Activated effector memory CD4-positive, alpha-beta T cell treated with Interleukin-2 at 50 U/mL for 16 hours (primary cell): ENCODE results near the gene EEF2K.
"Not testable (repeated sequence)": the region's sequence is repeated elsewhere in the genome, so short reads cannot be mapped to it uniquely, and the experiment has no call there.

Experiments
- DNase-seq: peaks from one replicate; pipeline ENCODE4 v3.0.0-alpha.2; 2020

The EEF2K gene

DNA sequence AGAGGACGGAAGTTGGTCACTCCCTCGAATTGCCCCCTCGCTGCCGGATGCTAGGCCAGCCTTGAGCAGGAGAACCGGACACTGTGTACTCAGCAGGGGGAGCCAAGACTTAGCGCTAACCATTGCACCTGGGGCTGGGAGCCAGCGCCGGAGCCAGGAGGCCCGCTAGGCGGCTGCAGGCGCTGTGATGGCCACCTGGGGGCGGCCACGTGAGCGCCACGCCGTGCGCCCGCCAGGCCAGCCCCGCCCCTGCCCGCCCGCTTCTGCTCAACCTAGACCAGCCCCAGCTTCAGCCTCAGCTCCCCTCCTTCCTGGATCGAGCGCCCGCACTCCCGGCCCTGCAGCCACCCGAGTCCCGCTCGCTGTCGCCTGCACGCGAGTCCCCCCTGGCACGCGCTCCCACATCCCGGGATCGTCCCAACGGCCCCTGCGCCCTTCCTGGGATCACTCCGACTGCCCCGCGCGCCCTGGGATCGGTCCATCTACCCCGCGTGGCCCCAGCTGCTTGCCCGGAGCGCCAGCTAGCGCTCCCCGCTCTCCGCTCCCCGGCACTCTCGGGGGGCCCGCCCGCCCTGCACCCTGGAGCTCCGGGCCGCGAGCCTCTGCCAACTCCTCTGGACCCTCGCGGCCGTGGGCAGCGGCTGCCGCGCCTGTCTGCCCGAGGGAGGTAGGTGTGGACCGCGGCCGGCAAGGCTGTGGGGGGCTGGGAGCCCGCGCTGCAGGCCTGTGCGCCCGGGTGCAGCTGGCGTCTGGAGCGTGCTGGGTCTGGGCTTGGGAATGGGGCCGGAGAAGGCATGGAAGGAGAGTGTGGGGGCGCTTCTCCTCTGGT is at the start of gene EEF2K:
TSS of gene EEF2K (plus strand) at position 266 of the 829 bp plus-strand sequence. CDS start 19,452 bp downstream, outside the sequence.
- DNase-seq = peak; percentile 75

DNA sequence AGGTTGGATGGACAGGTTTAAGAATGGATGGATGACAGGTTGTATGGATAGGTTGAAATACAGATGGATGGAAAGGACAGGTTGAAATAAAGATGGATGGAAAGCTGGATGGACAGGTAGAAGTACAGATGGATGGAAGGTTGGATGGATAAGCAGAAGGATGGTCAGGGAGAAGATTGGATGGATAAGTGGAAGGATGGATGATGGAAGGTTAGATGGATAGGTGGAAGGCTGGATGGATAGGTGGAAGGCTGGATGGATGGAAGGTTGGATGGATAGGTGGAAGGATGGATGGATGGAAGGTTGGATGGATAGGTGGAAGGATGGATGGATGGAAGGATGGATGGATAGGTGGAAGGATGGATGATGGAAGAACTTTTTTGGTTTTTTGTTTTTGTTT is 44.7 kb upstream of the EEF2K start:
- DNase-seq = no peak

DNA sequence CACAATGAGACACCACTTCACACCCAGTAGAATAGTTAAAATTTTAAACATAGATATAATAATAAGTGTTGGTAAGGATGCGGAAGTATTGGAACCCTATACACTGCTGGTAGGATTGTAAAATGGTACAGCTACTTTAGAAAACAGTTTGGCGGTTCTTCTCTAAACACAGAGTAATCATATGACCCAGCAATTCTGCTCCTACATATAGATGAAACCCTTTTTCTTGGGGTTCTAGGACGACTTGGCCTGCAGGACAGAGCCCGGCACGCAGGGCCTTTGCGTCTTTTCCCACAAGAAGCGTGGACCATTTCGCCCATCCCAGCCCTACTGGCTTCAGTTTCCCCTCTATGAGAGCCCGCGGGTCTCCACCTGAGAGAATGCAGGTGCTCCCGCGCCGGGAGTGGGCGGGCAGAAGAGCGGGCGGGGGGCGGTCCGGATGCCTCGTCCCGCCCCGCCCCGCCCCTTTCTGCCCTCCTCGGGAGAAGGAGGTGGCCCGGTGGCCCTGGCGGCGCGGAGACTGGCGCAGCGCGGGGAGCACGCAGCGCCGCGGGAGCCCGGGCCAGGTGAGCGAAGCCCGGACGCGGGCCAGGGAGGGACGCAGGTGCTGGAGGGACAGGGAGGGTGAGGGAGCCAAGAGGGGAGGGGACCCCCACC is 44.0 kb upstream of the EEF2K start, which contains the start of gene SDR42E2:
TSS of gene SDR42E2 (plus strand) at position 508 of the 657 bp plus-strand sequence. CDS start 3,077 bp downstream, outside the sequence.
- peak; percentile 27 for DNase-seq

DNA sequence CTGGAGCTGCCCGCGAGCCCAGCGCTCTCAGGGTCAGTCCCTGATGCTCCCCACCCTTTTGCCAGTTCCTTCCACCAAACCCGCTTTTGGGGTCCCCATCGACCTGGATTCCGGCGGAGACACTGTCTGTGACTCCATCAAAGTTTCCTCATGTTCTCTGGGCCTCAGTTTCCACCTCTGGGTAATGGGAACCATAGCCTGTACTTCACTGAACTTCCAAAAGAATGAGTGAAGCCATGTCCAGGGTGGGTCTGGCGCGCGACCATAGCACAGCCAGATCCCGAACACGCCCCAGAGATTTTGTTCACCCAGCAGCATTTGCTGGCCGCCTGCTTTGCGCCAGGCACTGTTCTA is 43.4 kb upstream of the EEF2K start:
- no peak for DNase-seq

DNA sequence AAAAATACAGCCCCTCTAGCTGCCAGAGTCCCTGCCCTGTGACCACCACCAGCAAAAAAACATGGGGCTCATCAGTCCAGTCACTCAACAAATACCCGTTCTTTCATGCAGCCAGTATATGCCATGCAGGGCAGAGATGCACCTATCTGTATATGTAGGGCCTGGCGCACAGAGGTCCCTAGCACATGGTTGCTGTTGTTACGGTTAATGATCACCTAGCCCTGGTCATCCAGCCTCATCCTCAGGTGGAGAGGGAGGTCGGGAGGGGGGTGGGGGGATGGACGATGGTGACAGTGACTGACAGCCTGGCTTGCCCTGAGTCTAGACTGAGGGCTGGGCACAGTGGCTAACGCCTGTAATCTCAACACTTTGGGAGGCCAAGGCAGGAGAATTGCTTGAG is 42.3 kb upstream of the EEF2K start:
- DNase-seq = no peak

DNA sequence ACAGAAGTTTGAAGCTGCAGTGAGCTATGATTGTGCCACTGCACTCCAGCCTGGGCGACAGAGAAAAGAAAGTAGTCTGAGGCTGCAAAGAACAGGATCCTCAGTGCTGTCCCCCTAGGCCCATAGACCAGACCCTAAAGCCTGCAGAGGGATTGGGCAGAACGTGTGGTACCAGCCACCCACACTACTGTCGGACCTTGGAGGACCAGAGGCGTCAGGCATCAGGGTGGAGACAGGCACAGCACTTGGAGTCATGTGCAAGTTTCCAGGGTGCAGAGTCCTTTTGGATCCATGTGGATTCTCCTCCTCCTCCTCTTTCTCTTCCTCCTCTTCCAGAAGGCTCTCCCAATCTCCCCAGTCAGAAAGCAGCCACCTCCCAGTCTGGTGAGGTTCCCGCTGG is 41.6 kb upstream of the EEF2K start:
- no peak for DNase-seq

DNA sequence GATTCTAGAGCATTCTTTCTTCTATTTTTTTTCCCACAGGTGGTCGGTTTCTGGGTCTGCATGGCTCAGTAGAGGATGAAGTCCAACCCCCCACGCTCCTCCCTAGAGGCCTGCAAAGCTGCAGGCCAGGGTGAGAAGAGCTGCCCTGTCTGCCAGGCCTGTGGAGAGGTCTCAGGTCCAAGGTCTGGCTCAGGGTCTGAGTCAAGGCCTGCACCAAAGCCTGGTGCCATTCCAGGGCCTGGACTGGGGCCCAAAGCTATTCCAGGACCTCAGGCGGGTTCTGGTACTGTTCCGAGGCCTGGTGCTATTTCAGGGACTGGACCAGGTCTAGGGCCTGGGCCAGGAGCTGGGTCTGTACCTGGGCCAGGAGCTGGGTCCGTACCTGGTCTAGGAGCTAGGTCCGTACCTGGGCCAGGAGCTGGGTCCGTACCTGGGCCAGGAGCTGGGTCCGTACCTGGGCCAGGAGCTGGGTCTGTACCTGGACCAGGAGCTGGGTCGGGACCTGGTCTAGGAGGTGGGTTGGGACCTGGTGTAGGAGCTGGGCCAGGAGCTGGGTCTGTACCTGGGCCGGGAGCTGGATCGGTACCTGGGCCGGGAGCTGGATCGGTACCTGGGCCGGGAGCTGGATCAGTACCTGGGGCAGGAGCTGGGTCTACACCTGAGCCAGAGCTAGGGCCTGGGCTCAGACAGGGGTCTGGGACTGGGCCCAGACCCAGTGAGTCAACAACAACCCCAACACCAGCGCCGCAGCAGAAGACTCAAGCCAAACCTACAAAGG is 40.4 kb upstream of the EEF2K start:
- no peak for DNase-seq

DNA sequence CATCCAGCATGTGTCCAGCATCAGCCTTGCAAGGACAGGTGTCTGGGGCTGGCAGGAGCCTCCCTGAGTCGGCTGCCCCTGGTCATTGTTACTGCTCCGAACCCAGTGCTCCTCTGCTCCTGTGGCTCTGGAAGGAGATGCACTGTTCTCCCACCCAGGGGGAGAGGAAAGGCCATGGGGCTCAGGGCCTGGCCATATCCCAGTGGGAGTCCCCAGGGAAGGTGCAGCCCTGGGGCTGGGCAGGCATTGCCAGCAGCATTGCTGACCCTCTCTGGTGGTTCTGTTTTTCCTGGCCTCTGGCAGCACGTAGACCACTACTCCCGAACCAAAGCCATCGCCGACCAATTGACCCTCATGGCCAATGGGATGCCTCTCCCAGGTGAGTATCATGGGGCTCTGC is 34.1 kb upstream of the EEF2K start:
- no peak for DNase-seq

DNA sequence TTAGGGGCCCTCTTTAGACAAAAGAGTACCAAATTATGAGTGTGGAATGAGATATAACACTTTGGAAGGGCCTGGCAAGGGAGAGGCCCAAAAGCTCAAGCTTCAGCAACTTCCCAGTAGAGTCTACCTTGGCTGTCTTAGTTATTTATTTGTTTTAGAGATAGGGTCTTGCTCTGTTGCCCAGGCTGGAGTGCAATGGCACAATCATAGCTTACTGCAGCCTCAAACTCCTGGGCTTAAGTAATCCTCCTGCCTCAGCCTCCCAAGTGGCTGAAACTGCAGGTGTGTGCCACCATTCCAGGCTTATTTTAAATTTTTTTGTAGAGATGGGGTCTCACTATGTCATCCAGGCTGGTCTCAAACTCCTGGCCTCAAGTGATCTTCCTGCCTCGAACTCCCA is 33.4 kb upstream of the EEF2K start:
- DNase-seq = not testable (repeated sequence)

DNA sequence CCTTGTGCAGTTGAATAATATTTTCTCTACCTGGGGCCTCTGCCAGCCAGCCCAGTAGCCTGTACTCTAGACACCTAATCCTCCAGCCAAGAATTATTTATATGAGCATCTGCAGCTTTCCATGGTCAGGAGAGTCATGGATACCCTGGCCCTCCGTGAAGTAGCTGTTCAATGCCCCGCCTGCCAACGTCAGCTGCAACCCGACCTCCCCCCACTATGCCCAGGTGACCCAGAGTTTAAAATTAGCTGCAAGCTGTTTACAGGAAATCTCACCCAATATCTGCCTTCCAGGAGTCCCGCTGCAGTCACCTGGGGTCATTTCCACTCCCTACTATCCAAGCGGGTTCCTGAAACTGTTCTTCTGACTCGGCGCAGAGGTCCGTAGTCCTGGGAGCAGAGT is 31.4 kb upstream of the EEF2K start:
- no peak for DNase-seq

DNA sequence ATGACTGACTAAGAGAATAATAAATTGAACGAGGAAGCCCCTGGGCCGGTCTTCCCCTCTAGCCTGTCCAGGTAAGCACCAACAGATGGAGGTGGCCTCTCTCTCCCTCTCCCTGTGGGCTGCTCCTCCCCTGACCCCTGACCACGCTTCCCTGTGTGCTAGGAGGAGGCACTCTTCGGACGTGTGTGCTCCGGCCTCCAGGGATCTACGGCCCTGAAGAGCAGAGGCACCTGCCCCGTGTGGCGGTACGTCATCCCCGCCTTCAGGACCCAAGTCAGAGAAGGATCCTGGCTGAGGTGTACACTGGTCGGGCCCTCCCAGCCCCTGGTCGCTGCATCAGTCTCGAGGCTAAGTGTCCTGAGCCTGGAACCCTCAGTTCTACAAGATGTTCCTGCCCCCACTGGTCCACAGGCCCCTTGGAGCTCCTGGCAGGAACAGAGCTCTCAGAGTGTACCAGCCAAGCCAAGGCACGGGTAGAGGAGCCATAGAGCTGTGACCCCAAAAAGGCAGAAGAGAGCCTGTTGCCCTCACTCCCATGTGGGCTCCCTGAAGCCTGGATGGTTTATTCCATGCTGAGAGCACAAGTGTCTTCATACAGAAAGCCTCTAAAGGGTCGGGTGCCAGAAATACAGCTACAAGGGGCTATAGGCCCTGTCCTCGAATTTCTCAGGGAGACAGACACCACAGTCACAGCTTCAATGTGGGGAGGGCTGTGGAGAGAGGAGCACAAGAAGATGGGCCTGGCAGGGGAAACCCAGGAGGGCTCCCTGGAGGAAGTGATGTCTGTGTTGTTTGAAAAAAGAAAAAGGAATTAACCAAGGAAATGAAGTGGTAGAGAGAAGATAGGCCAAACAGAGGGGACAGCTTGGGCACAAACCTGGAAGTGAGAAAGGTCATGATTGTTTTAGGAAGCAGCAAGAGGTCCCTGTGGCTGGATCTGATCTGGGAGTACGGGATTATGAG is 27.8 kb upstream of the EEF2K start:
- DNase-seq = no peak

DNA sequence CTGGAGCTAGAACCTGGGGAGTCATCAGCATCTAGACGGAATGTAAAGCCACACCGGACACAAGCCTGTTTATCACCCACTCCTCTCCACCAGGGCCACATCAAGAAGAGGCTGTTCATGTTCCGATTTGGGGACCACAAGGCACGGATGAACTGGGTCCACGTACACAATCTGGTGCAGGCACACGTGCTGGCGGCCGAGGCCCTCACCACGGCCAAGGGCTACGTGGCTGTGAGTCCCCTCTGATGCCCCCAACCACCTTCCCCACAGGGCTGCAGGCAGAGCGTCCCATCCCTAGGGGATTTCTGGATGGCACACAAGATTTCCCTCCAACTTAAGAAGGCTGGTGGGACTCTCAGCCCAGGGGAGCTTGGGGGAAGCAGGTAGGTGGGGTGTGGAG is 24.7 kb upstream of the EEF2K start:
- no peak for DNase-seq

DNA sequence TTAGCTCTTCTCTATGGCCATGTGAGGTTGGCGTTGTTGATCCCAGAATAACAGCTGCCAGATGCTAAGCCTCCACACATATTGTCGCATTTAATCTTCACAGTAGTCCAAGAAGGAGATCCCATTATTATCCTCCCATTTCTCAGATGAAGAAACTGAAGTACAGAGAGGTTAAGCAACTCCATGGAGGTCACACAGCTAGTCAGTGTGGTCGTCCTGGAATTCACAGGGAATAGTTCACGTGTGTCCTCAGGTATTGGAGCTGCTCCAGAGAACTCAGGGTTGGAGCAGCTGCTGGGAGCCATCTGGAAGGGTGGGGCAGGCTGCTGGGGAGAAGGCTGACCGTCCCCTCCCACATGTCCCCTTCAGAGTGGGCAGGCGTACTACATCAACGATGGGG is 24.2 kb upstream of the EEF2K start:
- DNase-seq = no peak

DNA sequence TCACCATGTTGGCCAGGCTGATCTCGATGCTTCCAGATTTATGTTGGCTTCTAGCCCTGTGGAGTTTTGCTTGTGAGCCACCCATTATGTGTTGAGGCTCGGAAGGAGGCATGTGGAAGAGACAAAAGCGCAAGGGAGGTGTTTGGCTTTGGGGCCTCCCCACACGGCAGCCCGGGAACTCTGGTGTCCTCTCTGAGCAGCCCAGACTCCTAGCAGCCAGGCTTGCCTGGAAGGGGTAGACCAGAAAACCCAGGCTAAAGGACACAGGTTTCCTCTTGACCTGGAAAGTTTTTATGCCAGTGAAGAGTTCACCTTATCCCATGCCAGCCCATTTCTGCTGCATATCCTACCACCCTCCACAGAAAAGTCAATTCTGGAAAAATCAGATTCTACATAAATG is 22.7 kb upstream of the EEF2K start:
- no peak for DNase-seq

DNA sequence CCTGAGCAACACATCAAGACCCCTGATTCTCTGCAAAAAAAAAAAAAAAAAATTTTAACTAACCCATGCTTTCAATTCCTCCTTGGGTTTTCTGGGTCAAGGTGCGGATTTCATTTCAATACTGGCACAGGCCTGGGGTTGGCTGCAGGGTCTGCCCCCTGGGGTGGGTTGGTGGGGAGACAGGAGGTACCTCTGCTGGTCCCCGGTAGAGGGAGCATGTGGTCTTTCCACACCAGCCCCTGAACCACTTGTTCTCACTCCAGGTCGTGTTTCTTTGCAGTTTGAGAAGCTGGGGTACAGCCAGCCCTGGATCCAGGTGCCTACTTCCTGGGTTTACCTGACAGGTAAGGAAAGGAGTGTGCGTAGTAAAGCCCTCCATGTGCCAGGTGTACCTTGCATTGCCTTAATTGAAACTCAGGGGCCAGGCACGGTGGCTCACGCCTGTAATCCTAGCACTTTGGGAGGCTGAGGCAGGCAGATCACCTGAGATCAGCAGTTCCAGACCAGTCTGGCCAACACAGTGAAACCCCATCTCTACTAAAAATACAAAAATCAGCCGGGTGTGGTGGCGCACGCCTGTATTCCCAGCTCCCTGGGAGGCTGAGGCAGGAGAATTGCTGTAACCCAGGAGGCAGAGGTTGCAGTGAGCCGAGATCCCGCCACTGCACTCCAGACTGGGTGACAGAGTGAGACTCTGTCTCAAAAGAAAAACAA is 22.0 kb upstream of the EEF2K start:
- DNase-seq = no peak

DNA sequence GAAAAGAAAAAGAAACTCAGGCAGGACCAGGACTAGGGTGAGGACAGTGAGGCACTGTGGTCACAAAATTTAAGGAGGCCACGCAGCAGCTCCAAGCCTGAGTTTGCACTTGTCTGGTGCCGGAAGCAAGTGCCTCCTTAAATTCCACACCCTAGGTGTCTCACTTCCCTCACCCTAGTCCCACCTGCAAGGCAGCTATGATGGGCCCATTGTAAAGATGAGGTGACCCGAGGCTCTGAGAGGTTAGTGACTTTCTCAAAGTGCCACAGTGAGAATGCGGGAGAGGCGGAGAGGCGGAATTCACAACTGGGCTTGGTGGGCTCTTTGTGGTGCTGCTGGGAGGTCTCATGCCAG is 21.5 kb upstream of the EEF2K start:
- DNase-seq = no peak

DNA sequence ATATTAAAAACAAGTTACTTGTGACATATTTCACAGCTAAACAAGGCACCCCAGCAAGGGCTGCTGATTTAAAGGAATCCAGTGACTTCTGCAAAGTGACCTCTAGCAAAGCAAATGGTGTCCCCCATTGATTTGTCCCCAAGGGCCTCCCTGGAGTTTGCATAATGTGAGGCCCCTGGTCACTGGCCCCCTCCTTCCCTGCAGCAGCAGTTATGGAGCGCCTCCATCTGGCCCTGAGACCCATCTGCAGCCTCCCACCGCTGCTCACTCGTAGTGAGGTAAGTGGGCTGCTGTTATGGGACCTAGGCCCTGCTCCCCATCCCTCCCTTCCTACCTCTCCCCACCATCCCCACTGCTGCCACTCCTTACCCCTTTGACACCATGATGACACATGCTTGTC is 19.6 kb upstream of the EEF2K start:
- no peak for DNase-seq

DNA sequence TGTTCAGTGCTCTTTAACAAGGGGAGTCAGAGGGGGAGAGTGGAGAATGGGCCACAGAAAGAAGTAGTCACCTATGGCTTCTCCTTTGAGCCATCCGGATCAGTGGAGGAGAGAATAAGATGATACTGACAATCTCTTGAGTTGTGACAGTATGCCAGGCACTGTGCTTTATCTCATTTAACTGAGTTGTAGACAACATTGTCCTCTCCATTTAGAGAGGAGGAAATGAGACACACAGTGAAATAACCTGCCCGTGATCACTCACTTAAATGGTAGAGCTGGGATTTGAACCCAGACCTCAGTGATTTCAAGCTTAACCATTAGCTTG is 17.8 kb upstream of the EEF2K start:
- no peak for DNase-seq

DNA sequence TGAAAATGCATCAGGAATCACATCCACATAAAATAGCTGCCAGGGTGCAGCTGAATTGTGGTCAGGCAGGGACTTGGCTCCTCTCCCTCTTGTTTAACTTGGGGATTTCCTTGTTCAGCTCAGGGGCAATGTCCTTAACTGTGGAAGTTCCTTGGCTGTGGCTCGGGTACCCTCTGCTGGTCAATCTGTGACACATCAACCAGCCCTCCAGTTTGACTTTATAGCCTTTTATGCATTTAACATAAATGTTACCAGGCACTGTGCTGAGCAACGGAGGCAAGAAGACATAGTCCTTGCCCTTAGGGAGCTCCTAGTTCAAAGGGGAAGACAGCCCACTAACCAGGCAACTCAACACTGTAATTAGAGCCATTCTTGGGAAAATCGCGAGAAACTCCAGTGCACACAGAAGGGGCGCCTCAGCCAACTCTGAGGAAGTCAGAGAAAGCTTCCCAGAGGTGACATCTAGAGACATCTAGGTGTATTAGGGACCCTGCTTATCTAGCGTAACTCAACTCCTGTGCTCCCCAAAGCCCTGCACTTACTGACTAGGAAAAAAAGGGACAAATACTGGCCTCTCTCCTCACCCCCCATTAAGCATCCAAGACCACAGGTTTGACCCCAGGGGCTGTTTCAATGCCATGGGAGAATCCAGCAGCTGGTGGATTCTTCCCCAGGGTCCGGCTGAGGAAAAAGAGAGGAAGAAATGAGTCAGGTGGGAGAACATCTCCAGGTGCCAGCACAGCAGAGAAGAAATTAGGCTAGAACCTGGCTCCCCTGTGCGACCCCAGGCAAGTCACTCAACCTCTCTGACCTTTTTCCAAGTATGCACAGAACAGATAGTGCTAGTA is 17.3 kb upstream of the EEF2K start:
- peak; percentile 47 for DNase-seq

DNA sequence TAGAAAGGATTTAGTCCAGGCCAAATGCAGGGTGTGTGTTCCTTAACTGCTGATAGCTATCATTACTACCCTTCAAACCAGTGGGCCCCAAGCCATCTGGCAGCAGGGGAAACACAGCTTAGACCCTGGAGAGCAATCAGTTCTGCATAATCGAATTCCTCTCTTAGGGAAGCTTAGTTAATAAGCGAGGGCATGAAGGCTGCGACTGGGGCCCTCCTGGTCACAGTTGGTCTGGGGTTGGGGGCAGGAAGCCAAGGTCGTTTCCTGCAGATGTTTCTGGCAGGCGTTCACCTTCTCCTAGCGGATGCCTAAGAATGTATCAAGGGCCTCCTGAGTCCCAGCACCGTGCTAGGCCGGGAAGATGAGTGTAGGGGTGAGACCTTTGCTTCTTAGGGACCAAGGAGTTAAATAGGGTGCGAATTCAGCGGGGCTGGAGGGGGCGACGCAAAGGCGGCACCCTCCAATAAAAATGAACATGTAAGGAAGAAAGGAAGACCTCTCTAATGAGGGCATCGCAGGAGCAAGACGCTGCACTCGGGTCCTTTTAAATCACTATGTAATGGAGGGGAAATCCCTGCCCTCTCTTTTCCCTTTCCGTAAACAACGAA is 16.5 kb upstream of the EEF2K start:
- DNase-seq = no peak
